ENCODE data around the gene EFL1. TPM values are rescaled to one million over a fixed set of nuclear protein-coding genes. Genes with fewer than 3 reads are reported as not detected.
"Not testable (repeated sequence)": the region's sequence is repeated elsewhere in the genome, so short reads cannot be mapped to it uniquely, and the experiment has no call there.

The EFL1 gene
- polyA plus RNA-seq, 4 donors, result 21.5 to 23.8 (median 22.0) TPM

GRCh38 chr15:82282386-82282785 lies 19.9 kb upstream of the EFL1 start:
- not testable (repeated sequence) for DNase-seq (ENCODE audit: low read depth in 4 of 4, low spot score in 3 of 4)

GRCh38 chr15:82281276-82281675 lies 18.7 kb upstream of the EFL1 start:
- not testable (repeated sequence) for DNase-seq (ENCODE audit: low read depth in 4 of 4, low spot score in 3 of 4)

GRCh38 chr15:82275410-82275809 lies 12.9 kb upstream of the EFL1 start:
- DNase-seq (ENCODE audit: low read depth in 4 of 4, low spot score in 3 of 4), result no peak

- no peak for DNase-seq (ENCODE audit: low read depth in 4 of 4, low spot score in 3 of 4)
Observed at GRCh38 chr15:82272154-82272553, 9.6 kb upstream of the EFL1 start.

- DNase-seq (ENCODE audit: low read depth in 4 of 4, low spot score in 3 of 4), result not testable (repeated sequence)
Observed at GRCh38 chr15:82268454-82268853, 5.9 kb upstream of the EFL1 start.

- not testable (repeated sequence) for DNase-seq (ENCODE audit: low read depth in 4 of 4, low spot score in 3 of 4)
Observed at GRCh38 chr15:82267137-82267536, 4.6 kb upstream of the EFL1 start.

- DNase-seq (ENCODE audit: low read depth in 4 of 4, low spot score in 3 of 4), result no peak
Observed at GRCh38 chr15:82263350-82263749, 816 bp upstream of the EFL1 start.

GRCh38 chr15:82261566-82262421 lies 740 bp downstream of the EFL1 start:
- DNase-seq (ENCODE audit: low read depth in 4 of 4, low spot score in 3 of 4), result peak in 1 of 4 donors; percentile 12

- not testable (repeated sequence) for DNase-seq (ENCODE audit: low read depth in 4 of 4, low spot score in 3 of 4)
Observed at GRCh38 chr15:82248261-82248660, 14.3 kb downstream of the EFL1 start.

GRCh38 chr15:82245956-82246355 lies 16.6 kb downstream of the EFL1 start:
- not testable (repeated sequence) for DNase-seq (ENCODE audit: low read depth in 4 of 4, low spot score in 3 of 4)

GRCh38 chr15:82243644-82244043 lies 18.9 kb downstream of the EFL1 start:
- DNase-seq (ENCODE audit: low read depth in 4 of 4, low spot score in 3 of 4), result not testable (repeated sequence)

GRCh38 chr15:82241836-82242499 lies 20.6 kb downstream of the EFL1 start:
- not testable (repeated sequence) for DNase-seq (ENCODE audit: low read depth in 4 of 4, low spot score in 3 of 4)

GRCh38 chr15:82239685-82240391 lies 22.7 kb downstream of the EFL1 start:
- DNase-seq (ENCODE audit: low read depth in 4 of 4, low spot score in 3 of 4), result no peak

GRCh38 chr15:82237944-82238534 lies 24.5 kb downstream of the EFL1 start:
- not testable (repeated sequence) for DNase-seq (ENCODE audit: low read depth in 4 of 4, low spot score in 3 of 4)

- no peak for DNase-seq (ENCODE audit: low read depth in 4 of 4, low spot score in 3 of 4)
Observed at GRCh38 chr15:82231842-82232241, 30.7 kb downstream of the EFL1 start.

- no peak for DNase-seq (ENCODE audit: low read depth in 4 of 4, low spot score in 3 of 4)
Observed at GRCh38 chr15:82231233-82231632, 31.3 kb downstream of the EFL1 start.

- no peak for DNase-seq (ENCODE audit: low read depth in 4 of 4, low spot score in 3 of 4)
Observed at GRCh38 chr15:82228750-82229149, 33.8 kb downstream of the EFL1 start.

GRCh38 chr15:82221535-82221934 lies 41.0 kb downstream of the EFL1 start:
- not testable (repeated sequence) for DNase-seq (ENCODE audit: low read depth in 4 of 4, low spot score in 3 of 4)

GRCh38 chr15:82216092-82216491 lies 46.4 kb downstream of the EFL1 start:
- DNase-seq (ENCODE audit: low read depth in 4 of 4, low spot score in 3 of 4), result not testable (repeated sequence)

GRCh38 chr15:82212201-82212600 lies 50.3 kb downstream of the EFL1 start:
- not testable (repeated sequence) for DNase-seq (ENCODE audit: low read depth in 4 of 4, low spot score in 3 of 4)

Measured in right renal pelvis (tissue), 4 donors.